Embryonic facial prominence (tissue), 1 donor: ENCODE data around the gene IL1RL1.

Experiments
- DNase-seq: peaks from one replicate; pipeline ENCODE4 v3.0.0-alpha.2; 2016; ENCODE audit errors: extremely low spot score

The IL1RL1 gene

DNA sequence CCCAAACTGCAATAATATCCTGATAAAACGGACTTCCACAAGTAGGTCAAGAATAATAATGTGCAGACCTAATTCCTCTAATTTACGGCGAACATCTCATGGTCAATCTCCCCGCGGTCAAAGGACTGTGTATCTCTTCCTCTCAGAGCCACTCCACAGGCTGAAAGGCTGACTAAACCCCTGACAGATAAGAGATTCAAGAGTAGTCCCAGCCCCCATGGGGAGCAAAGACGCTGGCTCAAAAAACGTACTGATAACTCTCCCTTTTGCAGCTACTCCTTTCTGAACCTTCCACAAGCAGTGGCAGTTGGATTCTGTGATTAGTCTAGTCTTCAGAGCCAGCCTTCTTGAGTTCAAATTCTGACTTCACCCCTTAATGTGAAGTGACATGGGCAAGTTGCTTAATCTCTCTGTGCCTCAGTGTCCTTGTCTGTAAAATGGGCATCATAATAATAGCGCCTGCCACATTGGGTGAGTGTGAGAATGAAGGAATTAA is 24.6 kb downstream of the IL1RL1 start:
- DNase-seq = no peak

DNA sequence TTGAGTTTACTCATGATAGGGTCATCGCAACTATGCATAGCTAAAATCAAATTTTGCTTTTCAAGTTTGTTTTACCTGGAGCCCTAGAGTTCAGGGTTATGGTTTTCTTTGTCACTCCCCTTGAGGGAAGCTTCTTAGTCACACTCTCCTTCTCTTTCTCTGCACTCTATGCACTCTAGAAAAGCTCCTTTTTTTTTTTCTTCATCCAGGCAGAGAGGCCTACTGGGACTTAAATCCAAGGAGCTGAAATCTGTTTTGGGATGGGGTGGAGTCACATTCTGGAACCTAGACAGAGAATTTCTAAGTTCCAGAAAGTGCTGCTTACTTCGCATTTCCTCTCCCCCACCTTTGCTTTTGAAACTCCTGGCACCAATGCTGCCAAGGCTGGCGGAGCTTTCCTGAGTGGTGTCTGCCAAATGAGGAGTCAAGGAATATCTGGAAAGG is 25.2 kb downstream of the IL1RL1 start:
- DNase-seq = no peak

DNA sequence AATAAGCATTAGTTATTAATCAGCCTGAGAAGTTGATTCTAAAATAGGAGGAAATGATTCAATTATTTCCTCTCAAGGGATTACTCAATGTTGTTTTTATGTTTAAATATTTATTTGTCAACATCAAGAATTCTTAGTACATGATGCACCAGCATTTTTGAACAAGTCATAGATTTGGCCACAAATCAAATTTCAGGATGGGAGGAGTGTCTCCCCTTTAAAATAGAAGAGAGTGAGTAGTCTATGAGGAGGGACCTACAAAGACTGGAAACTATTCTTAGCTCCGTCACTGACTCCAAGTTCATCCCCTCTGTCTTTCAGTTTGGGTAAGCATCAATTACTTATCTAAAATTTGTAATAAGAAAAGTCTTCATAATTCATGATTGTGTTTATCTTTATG is 25.6 kb downstream of the IL1RL1 start:
- DNase-seq = no peak

DNA sequence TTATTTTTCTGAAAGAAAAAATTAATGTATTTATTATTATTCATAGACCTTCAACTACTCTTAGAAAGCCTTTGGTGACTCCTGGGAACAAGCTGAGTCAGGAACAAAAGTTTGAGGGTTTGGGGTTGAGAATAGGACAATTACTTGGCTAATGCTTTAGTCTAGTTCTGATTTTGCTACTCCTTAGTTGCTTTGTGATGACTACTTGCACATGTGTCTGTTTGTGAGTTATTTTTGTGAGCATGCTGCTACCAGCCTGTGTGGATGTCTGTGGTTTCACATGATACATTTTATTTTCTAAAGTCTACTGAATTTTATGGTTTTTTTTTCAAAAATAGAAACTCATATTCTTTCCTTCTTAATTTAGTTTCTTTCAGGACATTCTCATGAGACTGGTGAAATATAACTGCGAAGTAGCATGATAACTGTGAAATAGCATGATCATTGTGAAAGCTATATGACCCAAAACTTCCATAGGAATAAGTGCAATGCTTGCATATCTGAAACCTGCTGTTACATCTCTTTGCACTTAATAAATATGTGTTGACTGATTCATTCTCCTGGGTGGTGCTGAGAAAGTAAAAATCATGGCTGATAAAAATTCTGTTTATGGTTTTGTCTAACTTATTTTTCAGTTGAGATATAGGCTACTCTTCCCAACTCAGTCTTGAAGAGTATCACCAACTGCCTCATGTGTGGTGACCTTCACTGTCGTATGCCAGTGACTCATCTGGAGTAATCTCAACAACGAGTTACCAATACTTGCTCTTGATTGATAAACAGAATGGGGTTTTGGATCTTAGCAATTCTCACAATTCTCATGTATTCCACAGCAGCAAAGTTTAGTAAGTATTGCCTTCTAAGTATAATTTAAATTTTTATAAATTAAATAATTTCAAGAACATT is 26.4 kb downstream of the IL1RL1 start:
- DNase-seq = no peak

DNA sequence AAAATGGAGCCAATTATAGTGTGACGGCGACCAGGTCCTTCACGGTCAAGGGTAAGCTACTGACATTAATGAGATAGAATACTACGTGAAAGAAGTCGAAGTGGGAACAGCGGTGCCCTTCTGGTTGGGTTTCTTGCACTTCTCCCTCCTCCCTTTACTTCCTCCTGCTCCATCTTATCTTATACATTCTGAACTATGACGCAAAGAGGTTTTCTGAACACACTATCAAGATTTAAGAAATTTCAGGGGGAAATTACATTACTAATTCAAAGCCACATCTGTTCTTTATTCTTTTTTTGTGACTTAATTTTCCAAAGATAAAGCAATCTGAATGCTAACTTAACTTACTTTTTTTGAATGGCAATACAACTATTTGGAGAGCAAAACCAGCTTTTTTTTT is 29.4 kb downstream of the IL1RL1 start:
- no peak for DNase-seq

- DNase-seq = no peak
Observed at GRCh38 chr2:102342888-102343287, 31.5 kb downstream of the IL1RL1 start.

GRCh38 chr2:102344397-102344796 is 33.0 kb downstream of the IL1RL1 start:
- no peak for DNase-seq

- DNase-seq = no peak
Observed at GRCh38 chr2:102345329-102345920, 34.1 kb downstream of the IL1RL1 start.

GRCh38 chr2:102346381-102347130 is 35.2 kb downstream of the IL1RL1 start:
- no peak for DNase-seq

- no peak for DNase-seq
Observed at GRCh38 chr2:102350137-102350793, 38.9 kb downstream of the IL1RL1 start.

GRCh38 chr2:102355526-102356380 is 44.4 kb downstream of the IL1RL1 start, which contains the start of gene IL18R1:
Gene IL18R1, plus strand, starts transcription at chr2:102355796. Its CDS starts 6,865 bp downstream, at chr2:102362661.
- DNase-seq = no peak

DNA sequence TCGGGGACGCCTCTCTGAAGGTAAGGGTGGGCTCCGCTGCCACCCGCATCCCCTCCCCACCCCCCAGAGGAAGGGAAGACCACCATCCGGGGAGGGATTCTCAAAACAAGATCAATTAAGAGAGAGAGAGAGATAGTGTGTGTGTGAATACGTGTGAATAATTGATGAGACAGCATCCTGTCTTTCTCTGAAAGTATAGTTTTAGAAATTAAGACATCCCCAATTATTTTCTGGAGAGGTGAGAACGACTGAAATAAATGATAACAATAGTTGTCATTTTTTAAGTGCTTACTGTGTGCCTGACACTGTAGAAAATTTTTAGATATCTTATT is 45.0 kb downstream of the IL1RL1 start:
- DNase-seq = no peak

DNA sequence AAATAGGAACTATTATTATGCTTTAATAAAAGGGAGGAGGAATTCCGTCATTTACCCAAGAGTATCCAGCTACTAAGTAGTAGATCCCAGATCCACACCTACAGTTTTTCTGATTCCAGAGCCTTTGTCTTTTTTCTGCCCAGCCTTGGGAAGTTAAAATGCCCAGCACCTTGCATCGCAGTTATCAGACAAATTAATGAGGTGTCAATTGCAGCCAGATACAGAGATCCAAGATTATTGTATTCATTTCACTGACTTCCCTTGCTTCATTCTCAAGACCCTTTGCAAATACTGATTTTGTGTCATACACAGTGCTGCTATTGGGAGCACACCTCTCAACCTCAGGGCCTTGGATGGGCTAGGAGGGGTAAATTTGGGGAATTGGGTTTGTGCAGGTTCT is 45.4 kb downstream of the IL1RL1 start:
- no peak for DNase-seq

GRCh38 chr2:102357937-102358336 is 46.6 kb downstream of the IL1RL1 start:
- DNase-seq = no peak

DNA sequence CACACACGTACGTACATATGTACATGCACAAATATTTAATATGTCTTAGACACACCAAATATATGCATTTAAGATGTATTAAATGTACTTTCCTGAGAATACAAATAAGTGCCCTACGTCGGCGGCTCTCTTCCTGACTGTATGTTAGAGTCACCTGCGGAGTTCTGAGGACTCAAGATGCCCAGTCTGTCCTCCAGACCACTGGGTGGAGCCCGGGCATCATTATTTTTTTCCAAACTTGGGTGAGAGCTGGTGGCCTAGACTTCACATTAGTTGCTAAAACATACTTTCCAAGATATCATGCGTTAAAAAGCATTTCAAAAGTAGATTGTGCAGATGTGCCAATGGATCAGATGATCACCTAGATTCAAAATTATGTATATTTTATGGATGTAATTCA is 47.1 kb downstream of the IL1RL1 start:
- DNase-seq = no peak

DNA sequence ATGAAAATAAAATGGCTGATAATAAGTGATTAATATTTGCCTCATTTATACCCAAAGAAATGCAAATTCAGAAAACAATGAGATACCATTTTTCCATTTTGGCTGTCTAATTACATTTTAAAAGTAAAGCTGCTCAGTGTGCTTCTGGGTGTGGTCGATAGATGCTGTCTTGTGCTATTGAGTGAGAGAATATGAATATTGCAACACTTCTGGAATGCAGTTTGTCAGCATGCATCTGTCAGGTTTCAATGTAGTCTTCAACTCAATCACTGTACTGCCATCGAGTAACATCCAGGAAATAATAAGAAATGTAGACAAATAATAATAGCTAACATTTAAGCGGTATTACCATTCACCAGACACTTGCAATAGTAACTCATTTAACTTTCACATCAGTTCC is 48.2 kb downstream of the IL1RL1 start:
- no peak for DNase-seq

- no peak for DNase-seq
Observed at GRCh38 chr2:102361632-102362241, 50.4 kb downstream of the IL1RL1 start.

DNA sequence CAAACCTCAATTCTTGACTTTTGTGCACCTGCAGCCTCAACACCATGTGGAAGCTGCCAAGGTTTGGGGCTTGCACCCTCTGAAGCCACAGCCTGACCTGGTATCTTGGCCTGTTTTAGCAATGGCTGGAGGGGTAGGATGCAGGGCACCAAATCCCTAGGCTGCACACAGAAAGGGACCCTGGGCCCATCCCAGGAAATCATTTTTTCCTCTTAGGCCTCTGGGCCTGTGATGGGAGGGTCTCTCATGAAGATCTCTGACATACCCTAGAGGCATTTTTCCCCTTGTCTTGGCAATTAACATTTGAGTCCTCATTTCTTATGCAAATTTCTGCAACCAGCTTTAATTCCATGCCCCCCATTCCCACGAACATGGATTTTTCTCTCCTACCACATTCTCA is 54.4 kb downstream of the IL1RL1 start:
- DNase-seq = no peak

- no peak for DNase-seq
Observed at GRCh38 chr2:102366406-102367112, 55.2 kb downstream of the IL1RL1 start.
